ENCODE measurements around the gene DNAH2. TPM values are rescaled to one million over a fixed set of nuclear protein-coding genes. Genes with fewer than 3 reads are reported as not detected.

Gene DNAH2
- total and polyA plus RNA-seq, 9 of the 15 experiments (the other 6 are each of a cell fraction or from before 2014, with no cell fraction given): 0.03 TPM; not detected in 8

GRCh38 chr17:7713782-7714181 lies 3.8 kb upstream of the DNAH2 start:
- FAIRE-seq (no peak), DNase-seq (ENCODE audit: extremely low read depth in 1 of 4, low spot score in 3 of 4) (no peak), ATAC-seq (no peak)
- 10% methylated on average over 9 of the region's 9 CpGs for WGBS (ENCODE audit: insufficient coverage, low coverage, missing lambda C conversion rate)
- no peak overlapping the region for H3K4me3 ChIP-seq
- H2AFZ ChIP-seq (ENCODE audit: low read depth, low read length): no peak overlapping the region
- POLR2A ChIA-PET: interaction anchor here (0.6 to 3.5 kb wide), 3 partner anchors 10 to 63 kb away, joined by 3 to 13 read pairs (median 12); partner anchors contain the start of genes ATP1B2, EFNB3 and TP53
- H3K27ac ChIP-seq (ENCODE audit: extremely low read depth, low read depth, low read length): no peak overlapping the region
- no peak overlapping the region for H3K4me2 ChIP-seq (ENCODE audit: insufficient read depth, low read length)
- no TSS peak for BruUV-seq (replicated peaks)
- H3K9me3 ChIP-seq (replicated peaks; ENCODE audit: control insufficient read depth, insufficient read depth, low read depth, low read length): no peaks in the 10 kb centered on the region
- H3K9me1 ChIP-seq (ENCODE audit: control insufficient read depth, insufficient read depth, low read length): no peaks in the 10 kb centered on the region
- peaks cover 5 to 54% of the 10 kb centered on the region in 2 experiments; a peak in 3 of 5 replicates for H3K27me3 ChIP-seq (ENCODE audit: control insufficient read depth in 2 of 2, insufficient read depth in 2 of 2, low read length in 2 of 2)
- in situ Hi-C loops (cut with MboI) (no loop called here), intact Hi-C loops (cut with micrococcal nuclease) (no loop called here)
- no peak overlapping the region for H3K9ac ChIP-seq (ENCODE audit: insufficient read depth in 1 of 2, low read depth in 2 of 2, low read length in 2 of 2)
- H3K36me3 ChIP-seq (ENCODE audit: control insufficient read depth, insufficient read depth, low read length): no peaks in the 10 kb centered on the region
- peaks cover 6 to 18% of the 10 kb centered on the region in 2 experiments; a peak in 3 of 5 replicates for H3K4me1 ChIP-seq (replicated peaks in 1 of 2; ENCODE audit: control insufficient read depth in 2 of 2, insufficient read depth in 2 of 2, low read length in 2 of 2)
- H3K79me2 ChIP-seq (ENCODE audit: control insufficient read depth, insufficient read depth, low read length): no peaks in the 10 kb centered on the region
- H4K20me1 ChIP-seq (replicated peaks; ENCODE audit: control insufficient read depth, insufficient read depth, low read length): no peaks in the 10 kb centered on the region
- CTCF ChIA-PET (ENCODE audit: low intra/inter-chr PET ratio): no interaction called here
- TF ChIP-seq EHMT2 (IDR thresholded peaks at IDR 0.05) (no peak), RAD21 (CRISPR knock-in tag; conservative IDR thresholded peaks at IDR 0.05 in 1 of 2, IDR thresholded peaks at IDR 0.05 in 1 of 2) (no peak), ZBTB11 (CRISPR knock-in tag; IDR thresholded peaks at IDR 0.05) (no peak), ZFP30 (CRISPR knock-in tag; IDR thresholded peaks at IDR 0.05; ENCODE audit: borderline replicate concordance) (no peak), E2F8 (IDR thresholded peaks at IDR 0.05; ENCODE audit: low read depth, partially characterized antibody) (no peak), ZNF140 (CRISPR knock-in tag; IDR thresholded peaks at IDR 0.05) (no peak), ZNF583 (CRISPR knock-in tag; IDR thresholded peaks at IDR 0.05) (no peak), GATAD2B (IDR thresholded peaks at IDR 0.05; ENCODE audit: borderline replicate concordance) (no peak), FOXJ2 (tag; IDR thresholded peaks at IDR 0.05) (no peak), PTRF (tag; IDR thresholded peaks at IDR 0.05) (no peak), ELK1 (CRISPR knock-in tag; IDR thresholded peaks at IDR 0.05) (no peak), KLF13 (tag; IDR thresholded peaks at IDR 0.05; ENCODE audit: borderline replicate concordance, low read depth) (no peak), ATF2 (CRISPR knock-in tag; IDR thresholded peaks at IDR 0.05) (no peak)

Data from K562 (cell line).